ENCODE results near the gene AKAP4. TPM values are rescaled to one million over a fixed set of nuclear protein-coding genes. Genes with fewer than 3 reads are reported as not detected.

The AKAP4 gene
- total RNA-seq, 2 donors from 2014 or later, result 19.0 TPM; not detected in 1

- Histone ChIP-seq H3K9me3 (no peaks in the 10 kb centered on the region), H3K4me3 (no peak overlapping the region), H3K27me3 (replicated peaks; ENCODE audit: insufficient read depth) (no peaks in the 10 kb centered on the region), H3K4me1 (replicated peaks) (no peaks in the 10 kb centered on the region), H3K27ac (no peak overlapping the region), H3K36me3 (no peaks in the 10 kb centered on the region)
- intact Hi-C loops (cut with DNase I), result no loop called here
- WGBS, result 81% methylated on average over 4 of the region's 4 CpGs
- TF ChIP-seq POLR2A (IDR thresholded peaks at IDR 0.05) (no peak), POLR2AphosphoS5 (IDR thresholded peaks at IDR 0.05) (no peak), CTCF (IDR thresholded peaks at IDR 0.05) (no peak)
- no peak for DNase-seq (ENCODE audit: low spot score)
Observed at GRCh38 chrX:50198348-50198747, 2.5 kb downstream of the AKAP4 start.

DNA sequence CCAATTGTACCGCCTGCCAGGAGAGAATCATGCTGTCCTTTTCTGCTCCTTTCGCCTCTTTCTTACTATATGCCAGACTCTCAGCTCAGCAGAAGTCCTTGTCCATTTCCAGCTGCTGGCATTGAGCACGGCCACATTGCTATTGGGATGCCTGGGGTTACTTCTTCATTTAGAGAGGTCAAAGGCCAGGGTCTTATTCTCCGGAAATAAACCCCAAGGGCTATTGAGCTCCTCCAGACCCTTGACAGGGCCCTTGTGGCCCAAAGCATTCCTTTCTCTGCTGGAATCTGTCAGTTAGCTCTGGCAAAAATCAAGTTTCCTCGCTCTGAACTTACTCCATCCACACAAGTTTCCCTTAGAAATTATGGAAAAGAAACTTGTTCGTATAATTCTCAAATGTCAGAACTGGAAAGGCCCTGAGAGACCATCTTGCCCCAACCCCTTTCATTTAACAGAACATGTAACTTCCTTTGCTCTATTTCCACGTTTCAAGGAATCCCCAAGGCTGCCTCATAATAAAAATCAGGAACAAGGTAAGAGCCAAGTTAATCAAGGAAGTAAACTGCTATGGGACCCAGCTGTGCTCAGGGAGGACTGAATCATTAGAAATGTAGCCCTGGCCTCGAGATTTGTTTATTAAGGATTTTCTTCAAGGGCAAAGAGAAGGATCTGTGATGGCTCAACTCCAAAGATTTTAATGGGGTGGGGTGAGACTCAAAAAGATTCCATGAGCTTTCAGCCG lies 11.8 kb downstream of the AKAP4 start:
- Histone ChIP-seq H3K4me1 (replicated peaks) (no peaks in the 10 kb centered on the region), H3K36me3 (no peaks in the 10 kb centered on the region), H3K4me3 (no peak overlapping the region), H3K27me3 (replicated peaks; ENCODE audit: insufficient read depth) (no peaks in the 10 kb centered on the region), H3K9me3 (no peaks in the 10 kb centered on the region), H3K27ac (no peak overlapping the region)
- DNase-seq (ENCODE audit: low spot score), result no peak
- WGBS, result 58% methylated on average over 9 of the region's 9 CpGs
- TF ChIP-seq POLR2A (IDR thresholded peaks at IDR 0.05), result no peak
- TF ChIP-seq POLR2AphosphoS5 (IDR thresholded peaks at IDR 0.05), result no peak
- no peak for TF ChIP-seq CTCF (IDR thresholded peaks at IDR 0.05)
- intact Hi-C loops (cut with DNase I), result no loop called here

GRCh38 chrX:50183891-50184290 lies 16.9 kb downstream of the AKAP4 start:
- DNase-seq (ENCODE audit: low spot score), result no peak
- H3K4me3 ChIP-seq, result no peak overlapping the region
- WGBS, result 87% methylated on average over 3 of the region's 3 CpGs
- no peak overlapping the region for H3K27ac ChIP-seq
- no peaks in the 10 kb centered on the region for H3K9me3 ChIP-seq
- intact Hi-C loops (cut with DNase I), result no loop called here
- H3K36me3 ChIP-seq, result no peaks in the 10 kb centered on the region
- no peaks in the 10 kb centered on the region for H3K4me1 ChIP-seq (replicated peaks)
- TF ChIP-seq POLR2AphosphoS5 (IDR thresholded peaks at IDR 0.05) (no peak), POLR2A (IDR thresholded peaks at IDR 0.05) (no peak), CTCF (IDR thresholded peaks at IDR 0.05) (no peak)
- H3K27me3 ChIP-seq (replicated peaks; ENCODE audit: insufficient read depth), result no peaks in the 10 kb centered on the region

GRCh38 chrX:50180073-50180940 lies 20.5 kb downstream of the AKAP4 start:
- no peaks in the 10 kb centered on the region for H3K4me1 ChIP-seq (replicated peaks)
- H3K4me3 ChIP-seq, result no peak overlapping the region
- H3K9me3 ChIP-seq, result no peaks in the 10 kb centered on the region
- TF ChIP-seq CTCF (IDR thresholded peaks at IDR 0.05) (no peak), POLR2AphosphoS5 (IDR thresholded peaks at IDR 0.05) (no peak), POLR2A (IDR thresholded peaks at IDR 0.05) (no peak)
- WGBS, result 52% methylated on average over 9 of the region's 10 CpGs
- H3K36me3 ChIP-seq, result no peaks in the 10 kb centered on the region
- no peaks in the 10 kb centered on the region for H3K27me3 ChIP-seq (replicated peaks; ENCODE audit: insufficient read depth)
- no peak overlapping the region for H3K27ac ChIP-seq
- intact Hi-C loops (cut with DNase I), result no loop called here
- DNase-seq (ENCODE audit: low spot score), result no peak

Data from prostate gland (tissue), 2 donors.